ENCODE measurements around the gene MMP15.
"Not testable (repeated sequence)": the region's sequence is repeated elsewhere in the genome, so short reads cannot be mapped to it uniquely, and the experiment has no call there.

Gene MMP15

DNA sequence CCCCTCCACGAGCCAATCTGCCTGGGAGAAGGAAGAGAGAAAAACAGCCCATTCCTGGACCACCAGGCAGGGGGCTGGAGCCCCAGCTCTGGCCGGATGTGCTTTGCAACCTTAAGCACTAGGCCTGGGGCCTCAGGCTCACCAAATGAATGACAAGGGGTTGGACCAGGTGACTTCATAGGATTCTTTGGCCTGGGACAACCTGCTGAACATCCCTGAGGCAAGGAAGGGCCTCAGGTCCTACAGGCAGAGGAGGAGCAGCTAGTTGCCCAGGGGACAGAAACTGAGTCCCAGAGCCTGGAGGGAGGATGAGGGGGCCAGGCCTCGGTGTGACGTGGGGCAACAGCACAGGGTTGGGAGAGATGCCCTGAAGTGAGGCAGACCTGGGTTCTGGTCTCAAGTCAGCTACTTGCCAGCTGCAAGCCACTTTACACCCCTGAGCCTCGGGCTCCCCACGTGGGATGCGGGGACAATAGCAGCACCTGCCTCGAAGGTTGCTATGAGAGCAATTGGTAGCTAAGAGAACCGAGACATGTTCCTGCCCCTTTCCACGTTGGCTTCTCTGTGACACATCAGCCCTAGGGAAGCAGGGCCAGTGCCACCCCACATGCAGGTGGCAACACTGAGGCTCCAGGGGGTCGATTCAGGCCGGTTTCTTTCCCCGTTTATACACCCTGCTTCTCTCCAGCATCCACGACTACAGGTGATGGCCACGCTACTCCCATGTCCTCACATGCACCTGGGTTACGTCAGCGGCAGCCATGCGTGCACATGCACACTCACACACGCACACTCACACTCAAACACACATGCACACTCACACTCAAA is 61.0 kb downstream of the MMP15 start:
- DNase-seq (ENCODE audit: low read depth, low spot score) = no peak

DNA sequence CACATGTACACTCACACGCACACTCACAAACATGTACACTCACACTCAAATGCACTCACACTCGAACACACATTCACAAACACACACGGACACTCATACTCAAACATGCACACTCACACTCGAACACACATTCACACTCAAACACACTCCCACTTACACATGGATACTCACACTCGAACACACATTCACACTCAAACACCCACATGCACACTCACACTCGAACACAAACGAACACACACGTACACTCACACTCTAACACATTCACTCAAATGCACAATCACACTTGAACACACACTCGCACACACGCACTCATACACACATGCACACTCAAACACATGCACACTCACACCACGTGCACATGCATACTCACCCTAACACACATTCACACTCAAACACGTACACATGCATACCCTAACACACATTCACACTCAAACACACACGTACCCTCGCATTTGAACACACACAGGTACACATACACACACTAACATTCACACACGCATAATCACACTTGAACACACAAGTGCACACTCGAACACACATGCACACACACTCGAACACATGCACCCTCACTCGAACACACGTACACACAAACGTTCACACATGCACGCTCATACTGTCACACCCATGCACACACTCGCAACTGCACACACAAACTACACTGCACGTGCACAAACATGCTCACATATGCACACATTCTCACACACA is 61.8 kb downstream of the MMP15 start:
- no peak for DNase-seq (ENCODE audit: low read depth, low spot score)

DNA sequence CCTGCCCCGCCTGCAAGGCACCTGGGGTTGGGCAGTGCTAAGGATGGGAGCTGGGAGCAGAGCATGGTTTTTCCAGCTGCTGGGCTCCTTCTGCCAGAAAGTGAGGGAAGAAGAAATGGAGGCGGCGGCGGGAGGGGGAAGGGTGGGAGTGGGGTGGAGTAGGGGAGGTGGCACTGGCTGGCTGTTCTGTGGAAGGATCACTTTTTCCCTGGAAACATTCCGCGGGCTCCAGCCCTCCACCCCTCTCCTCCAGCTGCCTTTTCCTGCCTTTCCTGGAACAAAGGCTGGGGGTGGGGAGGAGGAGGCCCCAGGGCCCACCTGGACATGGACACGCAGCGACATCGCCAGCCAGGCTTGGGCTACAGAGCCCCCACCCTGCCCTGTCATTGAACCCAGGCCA is 62.5 kb downstream of the MMP15 start:
- no peak for DNase-seq (ENCODE audit: low read depth, low spot score)

DNA sequence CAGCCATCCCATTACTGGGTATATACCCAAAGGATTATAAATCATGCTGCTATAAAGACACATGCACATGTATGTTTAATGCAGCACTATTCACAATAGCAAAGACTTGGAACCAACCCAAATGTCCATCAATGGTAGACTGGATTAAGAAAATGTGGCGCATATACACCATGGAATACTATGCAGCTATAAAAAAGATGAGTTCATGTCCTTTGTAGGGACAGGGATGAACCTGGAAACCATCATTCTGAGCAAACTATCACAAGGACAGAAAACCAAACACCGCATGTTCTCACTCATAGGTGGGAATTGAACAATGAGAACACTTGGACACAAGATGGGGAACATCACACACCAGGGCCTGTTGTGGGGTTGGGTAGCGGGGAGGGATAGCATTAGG is 64.8 kb downstream of the MMP15 start:
- not testable (repeated sequence) for DNase-seq (ENCODE audit: low read depth, low spot score)

DNA sequence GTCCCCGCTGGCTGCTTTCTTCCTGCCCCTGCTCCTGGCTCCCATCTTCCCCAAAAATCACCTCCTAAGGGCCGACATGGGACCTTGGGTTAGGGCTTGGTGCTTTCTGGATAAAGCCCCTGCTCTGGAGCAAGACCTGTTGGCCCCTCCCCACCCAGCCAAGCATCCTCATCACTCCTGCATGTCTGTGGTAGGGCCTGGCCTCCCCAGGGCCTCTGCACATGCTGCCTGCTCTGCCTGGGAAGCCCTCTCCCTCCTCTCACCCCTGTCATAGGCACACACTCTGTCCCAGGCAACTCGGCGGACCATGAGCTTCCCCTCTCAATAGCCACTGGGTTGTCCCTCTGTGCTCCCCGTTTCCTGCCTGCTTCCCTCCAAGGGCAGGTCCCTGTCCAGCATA is 68.5 kb downstream of the MMP15 start:
- DNase-seq (ENCODE audit: low read depth, low spot score) = no peak

DNA sequence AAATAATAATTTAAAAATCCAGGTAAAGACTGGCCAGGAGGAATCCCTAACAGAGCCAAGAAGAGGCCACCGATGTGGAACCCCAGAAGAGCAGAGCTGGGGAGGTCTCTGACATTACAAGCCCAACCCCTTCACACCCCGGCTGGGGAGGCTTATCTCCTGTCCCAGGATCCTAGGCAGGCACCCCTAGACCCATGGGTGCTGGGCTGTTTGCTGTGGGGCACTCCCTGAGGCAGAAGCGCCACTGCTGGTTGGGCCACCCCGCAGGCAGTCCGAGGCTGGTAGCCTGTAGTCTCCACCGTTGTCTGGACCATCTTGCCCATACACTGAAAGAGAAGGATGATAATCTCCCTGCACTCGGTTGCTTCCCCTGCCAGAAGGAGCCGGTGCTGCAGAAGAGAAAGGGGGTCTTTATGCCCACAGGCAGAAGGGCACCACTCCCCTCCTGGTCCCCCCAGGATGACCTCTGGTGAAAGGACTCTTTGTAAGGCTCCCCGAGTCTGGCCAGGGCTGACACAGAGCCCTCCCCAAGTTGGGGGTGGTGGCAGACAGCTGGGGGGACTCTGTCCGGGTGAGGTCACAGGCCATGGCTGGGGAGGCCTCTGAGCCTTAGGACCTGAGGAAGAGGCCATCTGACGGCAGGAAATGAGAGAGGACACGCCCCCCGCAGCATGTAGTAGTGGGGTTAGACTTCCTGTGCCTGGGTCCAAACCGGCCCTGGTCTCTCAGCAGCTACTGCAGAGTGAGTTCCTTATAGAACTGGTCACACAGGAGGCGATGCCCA is 69.4 kb downstream of the MMP15 start:
- no peak for DNase-seq (ENCODE audit: low read depth, low spot score)

DNA sequence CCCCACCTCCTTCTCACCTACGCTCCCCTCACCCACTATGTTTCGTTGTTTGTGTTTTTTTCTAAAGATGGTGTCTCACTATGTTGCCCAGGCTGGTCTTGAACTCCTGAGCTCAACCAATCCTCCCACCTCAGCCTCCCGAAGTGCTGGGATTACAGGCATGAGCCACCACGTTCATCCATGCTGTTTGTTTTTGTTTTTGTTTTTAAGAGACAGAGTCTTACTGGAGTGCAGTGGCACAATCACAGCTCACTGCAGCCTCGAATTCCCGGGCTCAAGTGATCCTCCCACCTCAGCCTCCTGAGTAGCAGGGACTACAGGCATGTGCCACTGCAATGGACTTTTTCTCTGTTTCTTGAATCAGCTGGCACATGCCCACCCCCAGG is 70.0 kb downstream of the MMP15 start:
- DNase-seq (ENCODE audit: low read depth, low spot score) = not testable (repeated sequence)

DNA sequence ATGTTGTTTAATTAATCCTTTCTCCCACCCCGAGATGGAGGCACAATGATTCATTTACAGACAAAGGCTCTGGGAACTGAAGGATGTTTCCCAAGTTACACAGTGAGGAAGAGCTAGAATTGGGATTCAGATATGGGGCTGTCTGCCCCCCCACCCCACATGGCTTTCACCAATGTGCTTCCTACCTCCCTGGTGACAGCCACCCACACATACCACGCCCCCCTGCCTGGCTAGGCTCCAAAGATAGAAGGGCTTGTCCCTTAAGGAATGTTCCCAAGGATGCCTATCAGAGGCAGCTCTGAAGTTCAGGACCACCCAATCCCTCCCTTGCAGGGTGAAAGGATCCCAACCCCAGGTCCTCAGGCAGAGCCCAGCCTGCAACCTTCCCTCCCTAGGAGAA is 70.7 kb downstream of the MMP15 start:
- no peak for DNase-seq (ENCODE audit: low read depth, low spot score)

Measured in smooth muscle cell of the brain vasculature (primary cell).